ENCODE measurements around the gene PIK3R5.

Gene PIK3R5

DNA sequence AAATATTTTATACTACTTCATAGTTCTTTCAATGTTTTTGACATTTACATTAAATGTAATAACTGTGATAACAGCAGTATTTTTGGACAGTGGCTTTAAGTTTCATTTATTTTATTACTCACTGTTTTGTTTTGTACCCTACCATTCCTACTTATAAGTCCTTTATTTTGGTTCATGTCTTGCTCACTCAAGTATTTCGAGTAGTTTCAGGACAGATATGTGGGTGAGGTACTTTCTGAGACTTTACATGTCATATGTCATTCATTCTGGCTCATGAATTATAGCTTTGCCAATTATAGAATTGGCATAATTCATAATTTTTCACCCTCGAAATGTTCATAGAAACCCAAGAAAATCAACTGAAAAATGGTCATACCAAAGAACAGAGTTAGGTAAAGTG is 44.4 kb downstream of the PIK3R5 start:
- no peak for DNase-seq

DNA sequence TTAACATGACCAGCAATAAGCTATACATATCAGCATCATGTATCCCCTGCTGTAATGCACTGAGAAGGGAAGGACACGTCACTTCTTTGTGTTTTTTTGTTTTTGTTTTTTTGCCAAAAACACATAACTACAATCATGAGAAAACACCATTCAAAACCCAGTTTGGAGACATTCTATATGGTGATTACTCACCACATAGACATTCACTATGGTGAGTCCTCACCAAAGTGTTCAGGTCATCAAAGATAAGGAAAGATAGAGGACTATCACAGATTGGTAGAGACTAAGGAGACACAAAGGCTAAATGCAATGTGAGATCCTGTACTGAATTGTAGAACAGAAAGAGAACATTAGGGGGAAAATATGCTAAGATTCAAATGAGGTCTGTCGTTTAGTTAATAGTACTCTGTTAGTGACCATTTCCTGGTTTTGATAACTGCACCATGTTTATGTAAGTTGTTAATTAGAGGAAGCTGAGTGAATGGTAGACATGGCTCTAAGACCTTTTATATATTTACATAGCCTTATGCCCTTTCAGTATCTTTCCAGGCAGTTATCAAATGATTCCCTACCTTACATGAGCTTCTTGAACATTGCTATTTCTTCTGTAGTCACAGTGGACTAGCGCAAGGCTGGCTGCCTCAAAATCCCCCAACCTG is 46.6 kb downstream of the PIK3R5 start:
- no peak for DNase-seq

DNA sequence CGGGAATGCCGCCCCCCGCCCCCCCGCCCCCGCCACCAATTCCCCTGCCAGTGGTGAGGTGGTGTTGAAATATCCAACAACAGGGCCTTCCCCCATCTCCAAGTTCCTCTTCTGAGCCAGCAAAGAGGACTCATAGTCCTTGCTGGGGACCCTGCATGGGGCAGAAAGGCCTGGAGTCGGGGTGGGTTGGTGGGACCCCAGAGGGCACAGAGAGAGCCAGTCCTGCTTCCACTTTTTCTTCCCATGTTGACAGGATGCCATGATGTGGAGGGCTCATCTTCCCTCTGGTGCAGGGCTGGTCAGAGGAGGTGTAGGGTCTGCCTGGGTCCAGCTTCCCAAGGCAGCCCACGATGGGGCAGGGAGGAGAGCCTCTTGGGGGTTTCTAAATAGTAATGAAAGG is 49.0 kb downstream of the PIK3R5 start:
- DNase-seq = no peak

GRCh38 chr17:8914554-8914953 is 51.0 kb downstream of the PIK3R5 start:
- no peak for DNase-seq

DNA sequence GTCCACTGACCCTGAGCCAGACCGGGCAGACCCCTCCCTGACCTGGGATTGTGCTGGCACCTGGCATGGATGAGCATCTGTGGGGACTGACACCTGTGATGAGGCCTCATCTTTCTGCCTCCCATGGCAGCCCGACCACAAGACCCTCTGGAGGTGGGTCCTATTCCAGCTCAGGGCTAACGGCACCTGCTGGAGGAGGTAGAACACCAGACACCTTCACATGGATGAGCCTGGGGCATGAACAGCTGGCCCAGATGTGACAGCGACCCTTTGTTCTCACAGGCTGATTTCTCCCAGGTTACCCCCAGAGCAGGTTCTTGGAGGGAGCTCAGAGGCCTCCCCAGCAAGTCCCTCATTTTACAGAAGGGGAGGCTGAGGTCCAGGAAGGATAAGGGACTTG is 51.6 kb downstream of the PIK3R5 start:
- no peak for DNase-seq

DNA sequence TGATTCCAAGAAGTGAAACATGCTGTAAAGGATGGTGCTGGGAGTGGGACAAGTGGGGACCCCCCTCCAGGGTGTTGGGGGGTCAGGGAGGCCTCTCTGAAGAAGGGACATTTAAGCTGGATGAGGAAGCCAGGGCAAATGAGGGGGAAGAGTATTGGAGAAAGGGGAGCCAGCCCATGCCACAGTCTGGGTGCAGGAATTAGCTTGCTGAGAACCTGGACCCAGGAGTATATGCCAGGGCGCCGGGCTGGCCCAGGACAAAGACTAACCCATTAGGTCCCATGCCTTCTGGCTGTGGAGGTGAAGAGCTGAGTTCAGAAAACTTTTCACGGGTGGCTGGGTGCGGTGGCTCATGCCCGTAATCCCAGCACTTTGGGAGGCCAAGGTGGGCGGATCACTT is 52.4 kb downstream of the PIK3R5 start:
- no peak for DNase-seq

GRCh38 chr17:8912084-8912981 is 53.2 kb downstream of the PIK3R5 start:
- no peak for DNase-seq

DNA sequence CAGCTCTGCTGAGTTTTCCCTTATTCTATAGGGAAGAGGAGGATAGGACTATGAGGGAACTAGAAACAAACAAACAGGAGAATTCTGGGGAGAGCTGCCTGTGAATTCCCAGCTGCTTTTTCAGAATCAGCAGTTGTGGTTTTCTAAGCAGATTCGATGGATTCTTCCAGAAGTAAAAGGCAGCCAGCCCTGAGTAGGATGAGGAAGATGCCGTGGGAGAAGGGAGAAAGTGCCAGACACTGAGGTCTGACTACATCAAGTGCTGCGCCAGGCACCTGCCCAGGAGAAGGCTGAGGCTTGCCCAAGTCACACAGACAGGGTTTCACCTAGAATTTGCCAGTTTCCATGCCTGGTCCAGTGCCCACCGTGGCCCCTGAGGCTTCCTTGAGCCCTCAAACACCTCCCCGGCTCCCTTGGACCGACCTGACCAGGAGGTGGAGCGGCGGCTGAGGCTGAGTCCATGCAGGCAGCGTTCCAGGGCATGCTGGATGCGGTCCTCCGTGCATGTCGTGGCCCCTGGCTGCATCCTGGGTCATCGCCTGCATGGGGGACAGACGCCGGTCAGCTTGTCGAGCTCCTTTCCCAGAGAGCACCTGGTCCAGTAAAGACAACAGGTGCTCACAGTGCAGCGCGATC is 54.4 kb downstream of the PIK3R5 start:
- DNase-seq = no peak

DNA sequence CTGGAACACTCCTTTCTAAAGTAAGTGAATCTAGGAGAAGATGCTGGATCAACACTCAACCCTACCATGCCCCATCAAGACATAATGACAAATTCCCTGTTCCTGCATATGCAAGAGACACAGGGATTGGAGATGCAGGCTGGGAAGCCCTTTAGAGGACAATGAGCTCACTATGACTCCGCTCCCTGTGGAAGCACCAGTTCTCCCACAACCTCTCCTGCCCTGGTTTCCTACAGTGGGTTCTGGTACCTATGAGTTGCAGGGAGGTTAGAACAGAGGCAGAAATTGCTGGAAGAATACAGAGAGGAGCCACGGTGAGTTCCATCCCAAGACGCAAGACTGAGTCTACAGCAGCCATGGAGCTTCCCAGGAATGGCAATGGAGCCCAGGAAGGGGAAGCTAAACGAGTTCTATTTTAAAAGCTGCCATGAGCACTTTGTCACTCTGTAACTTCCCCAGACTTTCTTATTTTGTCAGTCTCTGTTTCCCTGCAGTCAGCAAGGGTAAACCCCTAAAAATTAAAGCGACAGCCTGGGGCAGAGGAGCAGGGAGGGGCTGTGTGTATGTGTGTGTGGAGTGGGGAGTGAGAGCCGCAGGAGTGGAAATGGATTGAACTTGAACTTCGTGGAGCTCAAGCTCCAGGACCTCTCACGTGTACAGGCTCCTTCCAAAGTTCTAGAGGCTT is 55.8 kb downstream of the PIK3R5 start:
- DNase-seq = no peak

DNA sequence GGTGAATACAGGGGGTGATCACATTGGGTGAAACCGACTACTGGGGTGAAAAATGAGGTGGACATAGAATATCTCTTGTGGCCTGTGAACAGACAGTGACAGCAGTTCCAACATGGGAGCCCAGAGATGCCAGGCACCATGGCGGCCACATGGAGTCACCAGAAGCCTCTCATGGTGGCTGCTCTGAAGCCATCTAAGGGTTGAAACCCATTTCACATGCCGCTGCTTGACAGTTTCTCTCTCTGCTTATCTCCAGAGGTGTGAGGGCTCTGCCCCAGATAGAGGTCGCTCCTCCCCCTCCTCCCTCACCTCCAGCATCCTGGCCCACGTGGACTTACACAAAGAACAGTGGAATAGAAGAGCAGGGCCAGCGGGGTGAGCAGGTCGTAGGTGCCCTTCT is 60.2 kb downstream of the PIK3R5 start:
- DNase-seq = peak; percentile 23

GRCh38 chr17:8904686-8905085 is 60.8 kb downstream of the PIK3R5 start:
- no peak for DNase-seq

DNA sequence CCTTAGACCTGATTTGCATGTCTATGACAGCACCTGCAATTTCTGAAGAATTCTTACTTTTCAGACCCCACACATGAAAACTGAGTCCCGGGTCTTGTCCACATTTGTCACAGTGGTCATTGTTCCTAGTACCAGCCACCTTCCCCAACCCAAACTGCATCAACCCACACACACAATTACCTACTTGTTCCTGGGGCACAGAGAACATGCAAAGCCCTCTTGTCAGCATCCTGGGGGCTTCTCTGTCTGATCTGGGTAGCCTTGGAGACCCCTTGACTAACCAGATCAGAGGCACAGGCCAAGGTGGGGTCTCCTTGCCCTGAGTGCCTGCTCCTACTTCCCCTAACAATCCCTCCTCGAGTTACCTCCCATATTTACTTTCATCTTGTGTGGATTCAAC is 61.3 kb downstream of the PIK3R5 start:
- DNase-seq = no peak

DNA sequence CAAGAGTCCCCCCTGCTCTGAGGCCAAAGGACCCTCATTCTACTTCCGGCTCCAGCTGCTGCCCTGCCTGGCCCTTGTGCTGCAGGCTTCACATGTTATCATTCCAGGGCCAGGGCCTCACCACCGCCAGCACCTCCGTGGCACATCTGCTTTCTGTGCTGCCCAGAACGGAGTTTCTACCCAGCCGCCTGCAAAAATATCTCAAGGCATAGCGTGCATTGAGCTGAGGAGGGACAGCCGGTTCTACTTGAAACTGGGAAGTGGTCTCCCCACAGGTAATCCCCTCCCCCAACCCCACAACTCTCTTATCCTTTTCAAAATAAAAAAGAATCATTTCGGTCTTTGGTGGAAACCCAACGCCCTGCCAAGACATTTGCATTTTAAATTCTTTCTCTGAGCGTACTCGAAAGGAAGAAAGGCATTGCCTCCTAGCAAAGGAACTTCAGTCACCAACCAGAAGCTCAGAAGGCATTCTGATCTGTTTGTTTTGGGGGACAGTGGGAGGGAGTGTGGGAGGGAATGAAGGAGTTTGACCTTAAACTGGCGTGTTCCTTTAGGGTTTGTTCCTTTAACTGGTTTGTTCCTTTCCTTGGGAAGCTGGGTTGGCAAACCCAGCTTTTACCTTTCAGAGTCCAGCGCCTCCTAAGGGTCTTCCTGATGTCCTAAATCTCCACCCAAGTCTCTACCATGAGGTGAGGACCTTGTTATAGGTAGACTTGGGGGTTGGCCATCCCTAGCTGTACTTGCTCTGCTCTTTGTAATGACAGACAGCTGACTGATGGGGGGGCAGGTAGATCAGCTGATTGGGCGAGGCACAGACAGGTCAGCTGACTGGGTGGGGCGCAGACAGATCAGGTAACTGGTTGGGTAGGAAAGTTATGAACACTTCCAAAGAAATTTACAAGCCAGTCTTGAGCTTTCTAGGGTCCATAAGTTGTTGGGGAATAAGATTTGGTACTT is 64.6 kb downstream of the PIK3R5 start:
- peak; percentile 36 for DNase-seq

DNA sequence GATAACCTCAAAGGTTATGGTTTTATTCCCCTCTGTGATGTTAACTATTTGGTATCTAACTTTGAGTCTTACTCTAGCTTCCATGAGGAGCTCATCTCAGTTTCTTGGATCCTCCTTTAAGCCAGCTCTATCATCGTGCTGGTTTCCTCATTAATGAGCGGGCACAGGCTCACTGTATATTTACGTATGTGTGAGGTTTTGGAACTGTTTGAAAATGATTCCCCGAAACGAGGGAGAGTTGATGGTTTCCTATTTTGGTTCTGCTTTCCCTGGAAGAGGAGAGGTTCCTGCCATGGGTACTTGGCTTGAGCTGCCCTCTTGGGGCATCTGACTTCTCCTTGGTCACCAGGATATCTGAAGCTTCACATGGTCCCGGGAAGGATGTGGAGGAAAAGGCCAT is 65.3 kb downstream of the PIK3R5 start:
- DNase-seq = no peak

- no peak for DNase-seq
Measured at GRCh38 chr17:8898636-8899035, 66.9 kb downstream of the PIK3R5 start.

DNA sequence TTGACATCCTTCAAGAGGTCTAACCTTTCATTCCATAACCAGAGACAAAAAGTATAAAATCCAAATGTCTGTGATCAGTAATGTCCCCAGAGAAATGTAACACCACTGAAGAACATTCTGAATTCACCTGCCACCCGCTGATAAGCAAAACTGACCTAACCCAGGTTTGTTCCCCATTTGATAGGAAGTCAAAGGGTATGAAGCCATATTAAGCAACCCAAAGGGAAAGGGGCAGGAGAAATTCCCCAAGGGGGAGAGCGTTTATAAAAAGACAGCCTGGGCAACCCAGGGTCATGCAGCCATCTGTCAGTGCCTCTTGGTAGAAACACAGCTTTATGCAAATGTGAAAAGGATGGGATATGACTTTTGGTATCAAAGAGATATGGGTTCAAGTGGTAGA is 67.4 kb downstream of the PIK3R5 start:
- DNase-seq = no peak

- DNase-seq = no peak
Measured at GRCh38 chr17:8896641-8897635, 68.6 kb downstream of the PIK3R5 start.

DNA sequence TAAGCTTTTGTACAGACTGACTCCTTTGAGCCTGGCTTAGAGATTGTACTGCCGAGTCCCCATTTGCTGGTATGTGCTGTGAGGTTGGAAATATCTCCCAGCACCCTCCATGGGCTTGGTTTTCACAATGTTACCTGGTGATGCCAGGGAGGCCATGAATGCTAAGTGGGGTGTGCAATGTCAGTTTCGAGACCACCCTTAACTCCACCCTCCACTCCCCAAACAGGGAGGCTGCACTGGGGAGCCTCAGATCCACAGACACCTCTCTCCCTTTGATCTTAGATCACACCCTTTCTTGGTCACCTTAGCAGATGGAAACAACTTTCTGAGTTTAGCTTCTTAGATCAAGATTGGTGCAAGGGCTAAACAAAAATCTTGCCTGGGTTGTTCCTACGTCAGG is 69.4 kb downstream of the PIK3R5 start:
- no peak for DNase-seq

DNA sequence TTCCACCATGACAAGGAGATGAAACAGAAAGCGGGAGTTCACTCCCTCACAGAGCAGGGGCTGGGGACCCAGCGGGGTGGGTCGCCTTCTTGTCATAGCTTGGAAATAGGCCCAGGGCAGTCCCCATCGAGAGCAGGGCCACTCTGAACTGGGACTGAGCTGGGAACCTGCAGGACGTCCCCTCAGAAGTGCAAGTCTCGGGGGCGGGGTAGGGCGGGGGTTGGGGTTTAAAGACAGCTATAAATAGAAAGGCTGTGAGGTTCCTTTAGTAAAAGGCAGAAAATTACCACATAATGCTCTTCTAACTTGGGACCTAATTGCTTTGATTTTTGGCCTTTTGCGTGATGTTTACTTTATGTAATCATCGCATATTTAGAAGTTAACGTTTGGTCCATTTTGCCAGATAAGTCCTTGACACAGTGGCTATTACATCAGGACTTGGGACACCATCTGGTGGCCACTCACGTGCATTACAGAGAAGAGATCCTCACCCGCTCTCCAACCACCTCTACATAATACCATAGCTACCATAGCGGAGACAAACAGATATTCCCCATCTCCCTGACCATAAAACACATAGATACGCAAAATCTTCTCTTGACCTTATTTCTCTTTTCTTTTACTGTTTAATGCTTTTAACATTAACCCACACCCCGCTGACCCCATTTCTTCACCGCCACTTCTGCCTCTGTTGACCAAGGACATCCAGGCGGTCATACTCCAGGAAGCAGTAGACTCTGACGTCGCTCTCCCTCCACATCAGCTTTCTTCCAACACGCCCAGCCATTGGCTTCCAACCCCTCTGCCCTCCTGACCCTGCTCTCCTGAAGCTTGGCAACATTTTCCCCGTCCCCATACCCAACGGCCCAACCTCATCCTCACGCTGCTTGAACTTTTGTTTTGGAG is 70.6 kb downstream of the PIK3R5 start:
- DNase-seq = peak; percentile 66

DNA sequence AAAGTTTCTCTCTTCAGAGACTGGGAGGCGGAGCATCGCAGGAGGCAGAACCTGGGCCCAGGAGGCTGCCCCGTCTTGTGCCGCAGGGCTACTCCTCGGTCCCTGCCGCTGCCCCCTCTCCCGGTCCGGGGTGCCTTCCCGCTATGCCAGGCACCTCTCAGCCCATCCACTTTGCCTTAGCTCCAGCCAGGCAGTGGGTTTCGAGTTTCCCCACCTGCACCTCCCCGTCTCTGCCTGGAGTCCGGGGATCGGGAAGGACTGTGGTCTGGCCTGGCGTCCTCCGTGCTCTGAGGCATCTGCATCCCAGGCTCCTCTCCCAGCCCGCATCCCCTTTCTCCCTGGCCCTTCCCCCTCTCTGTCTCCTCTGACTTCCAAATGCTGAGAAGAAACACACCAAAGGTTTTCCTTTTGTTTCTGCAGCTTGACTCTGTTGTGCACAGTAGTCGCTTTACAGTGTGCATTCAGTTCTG is 71.3 kb downstream of the PIK3R5 start:
- no peak for DNase-seq
